ENCODE measurements around the gene MINDY2.

DNA sequence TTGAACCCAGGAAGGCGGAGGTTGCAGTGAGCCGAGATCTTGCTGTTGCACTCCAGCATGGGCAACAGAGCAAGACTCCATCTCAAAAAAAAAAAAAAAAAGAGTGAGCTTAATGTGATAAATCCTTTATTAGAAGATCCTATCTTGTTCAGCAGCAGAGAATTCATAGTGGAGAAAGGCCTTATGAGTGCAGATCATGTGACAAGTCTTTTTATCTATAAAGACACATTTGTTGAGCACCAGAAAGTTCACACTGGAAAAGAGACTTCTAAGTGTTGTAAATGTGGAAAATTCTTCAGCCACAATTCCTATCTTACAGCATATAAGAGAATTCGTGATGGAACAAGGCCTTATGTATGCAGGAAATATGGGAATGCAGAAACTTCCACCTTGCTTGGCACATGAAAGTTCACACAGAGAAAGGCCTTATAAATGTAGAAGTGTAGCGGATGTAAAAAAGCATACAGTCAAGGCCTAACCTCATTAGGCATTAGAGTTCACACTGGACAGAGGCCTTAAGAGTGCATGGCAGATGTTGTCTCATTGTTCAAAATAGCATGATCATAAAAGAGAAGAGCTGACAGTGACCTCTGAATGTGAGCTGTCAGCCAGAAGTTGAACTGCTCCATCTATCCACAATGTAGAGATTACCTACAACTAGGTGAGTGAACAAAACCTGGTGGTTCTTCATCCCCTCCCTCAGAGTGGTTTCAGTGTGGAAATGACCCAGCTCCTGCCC lies 38.3 kb upstream of the MINDY2 start:
- TF ChIP-seq POLR2A (IDR thresholded peaks at IDR 0.05; ENCODE audit: low read depth, low read length) = no peak
- no peak for TF ChIP-seq SPI1 (IDR thresholded peaks at IDR 0.05; ENCODE audit: low read depth, low read length)
- TF ChIP-seq POLR2AphosphoS5 (IDR thresholded peaks at IDR 0.05; ENCODE audit: low read depth, low read length) = no peak
- TF ChIP-seq TAF1 (IDR thresholded peaks at IDR 0.05; ENCODE audit: low read depth, low read length) = no peak
- no peak for TF ChIP-seq POU2F2 (IDR thresholded peaks at IDR 0.05; ENCODE audit: low read depth, low read length)
- TF ChIP-seq PAX5 (IDR thresholded peaks at IDR 0.05; ENCODE audit: insufficient read depth, low read length, severe bottlenecking) = no peak

Data from GM12891 (cell line).